Measurements from ENCODE around the gene PHF5A.
"Not testable (repeated sequence)": the region's sequence is repeated elsewhere in the genome, so short reads cannot be mapped to it uniquely, and the experiment has no call there.

The PHF5A gene

DNA sequence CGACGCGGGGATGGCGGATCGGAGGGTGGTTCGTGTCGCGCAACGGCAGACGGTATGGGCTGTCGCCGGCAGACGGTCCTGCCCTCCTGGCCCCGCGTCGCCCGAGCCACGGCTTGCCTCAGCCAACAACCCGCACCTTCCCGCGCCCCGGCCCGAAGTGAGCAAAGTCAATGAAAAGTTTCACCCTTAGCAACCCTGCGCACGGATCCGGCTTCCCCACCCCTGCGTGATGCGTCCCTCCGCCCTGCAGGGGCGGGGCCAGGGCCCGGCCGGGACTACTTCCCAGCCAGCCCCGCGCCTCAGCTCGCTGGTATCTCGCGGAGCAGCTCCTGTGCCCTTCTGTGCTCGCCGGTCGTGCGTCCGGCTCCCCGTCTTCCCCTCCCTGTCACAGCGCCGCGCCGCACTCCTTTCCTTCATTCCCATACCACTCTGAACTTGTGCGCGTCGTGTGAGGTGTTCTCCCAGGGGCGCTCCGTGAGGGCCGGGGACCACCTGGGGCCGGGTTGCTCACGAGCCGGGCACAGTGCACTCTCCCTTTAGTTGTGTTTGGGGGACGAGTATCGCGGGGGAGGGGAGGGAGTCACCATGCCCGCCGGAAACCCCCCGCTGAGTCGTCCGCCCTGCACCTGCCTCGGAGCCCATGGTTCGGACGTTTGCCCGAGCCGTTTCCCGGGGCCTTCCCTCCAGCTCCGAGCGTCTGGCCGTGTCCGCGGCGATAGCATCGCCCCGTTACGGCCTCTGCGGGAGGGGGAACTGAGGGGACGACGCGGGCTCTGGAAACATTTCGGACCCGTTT is 21.7 kb downstream of the PHF5A start, which contains the start of gene TOB2:
Gene TOB2, minus strand, starts transcription at position 163 of the 796 bp plus-strand sequence. CDS start 9,456 bp downstream, outside the sequence.
- DNase-seq (ENCODE audit: low read depth) = peak; percentile 92

DNA sequence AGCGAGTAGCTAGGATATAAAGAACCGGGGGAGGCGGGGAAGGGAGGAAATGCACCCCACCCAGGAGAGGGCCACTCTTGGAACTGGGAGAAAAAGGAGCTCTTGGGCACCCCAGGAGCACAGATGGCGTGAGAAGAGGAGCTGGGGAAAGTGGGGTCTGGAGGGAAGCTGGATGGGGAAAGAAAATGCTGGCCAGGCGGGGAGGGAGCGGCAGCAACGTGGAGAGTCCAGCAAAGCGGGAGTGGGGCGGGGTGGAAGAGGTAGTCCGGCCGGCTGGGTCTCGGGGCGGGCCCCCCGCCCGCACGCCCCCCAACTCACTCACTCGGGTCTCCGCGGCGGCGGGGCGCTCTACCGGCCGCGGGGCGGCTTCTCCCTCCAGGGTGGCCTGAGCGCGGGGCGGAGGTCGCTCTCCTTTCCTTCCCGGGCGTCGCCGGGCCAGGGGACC is 22.4 kb downstream of the PHF5A start:
- DNase-seq (ENCODE audit: low read depth) = peak; percentile 15

DNA sequence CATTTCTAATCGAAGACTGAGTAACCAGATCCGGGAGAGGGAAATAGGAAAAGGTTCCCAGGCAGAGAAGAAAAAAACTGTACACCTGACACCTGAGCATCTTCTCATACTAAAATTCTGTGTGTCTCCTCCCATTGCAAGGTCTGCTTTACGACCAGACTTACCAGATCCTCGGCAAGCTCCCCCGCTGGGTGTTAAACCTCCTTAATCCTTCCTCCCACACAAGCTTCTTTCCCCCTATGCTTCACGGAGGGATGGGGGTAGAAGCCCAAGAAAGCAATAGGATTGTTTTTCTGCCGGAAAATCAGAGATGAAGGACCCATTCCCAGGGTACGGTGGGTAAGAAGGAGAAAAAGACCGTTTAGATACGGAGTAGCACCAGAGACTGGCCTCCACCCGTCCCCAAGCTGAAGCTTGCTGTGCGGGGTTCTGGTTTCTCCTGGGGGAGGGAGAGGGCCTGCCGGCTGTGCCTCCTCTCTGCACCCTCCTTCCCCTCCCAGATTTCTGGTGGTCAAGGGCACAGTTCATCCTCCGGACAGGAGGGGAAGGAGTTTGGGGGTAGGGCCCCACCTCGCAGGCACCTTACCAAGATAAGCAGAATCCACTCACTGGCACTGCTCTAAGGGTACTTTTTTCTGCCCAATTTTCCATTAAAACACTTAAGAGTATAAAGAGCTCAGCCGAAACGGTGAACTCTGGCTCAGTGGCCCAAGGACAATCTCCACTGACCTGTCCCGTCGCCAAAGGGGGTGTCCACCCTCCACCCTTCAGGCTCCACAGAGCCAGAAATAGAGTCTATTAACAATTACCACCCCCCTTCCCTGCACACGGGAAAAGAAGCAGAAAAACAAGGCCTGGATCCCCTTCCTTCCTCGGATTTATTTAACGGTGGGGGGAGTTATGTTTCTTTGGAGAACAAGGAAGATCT is 23.1 kb downstream of the PHF5A start:
- DNase-seq (ENCODE audit: low read depth) = peak; percentile 23

DNA sequence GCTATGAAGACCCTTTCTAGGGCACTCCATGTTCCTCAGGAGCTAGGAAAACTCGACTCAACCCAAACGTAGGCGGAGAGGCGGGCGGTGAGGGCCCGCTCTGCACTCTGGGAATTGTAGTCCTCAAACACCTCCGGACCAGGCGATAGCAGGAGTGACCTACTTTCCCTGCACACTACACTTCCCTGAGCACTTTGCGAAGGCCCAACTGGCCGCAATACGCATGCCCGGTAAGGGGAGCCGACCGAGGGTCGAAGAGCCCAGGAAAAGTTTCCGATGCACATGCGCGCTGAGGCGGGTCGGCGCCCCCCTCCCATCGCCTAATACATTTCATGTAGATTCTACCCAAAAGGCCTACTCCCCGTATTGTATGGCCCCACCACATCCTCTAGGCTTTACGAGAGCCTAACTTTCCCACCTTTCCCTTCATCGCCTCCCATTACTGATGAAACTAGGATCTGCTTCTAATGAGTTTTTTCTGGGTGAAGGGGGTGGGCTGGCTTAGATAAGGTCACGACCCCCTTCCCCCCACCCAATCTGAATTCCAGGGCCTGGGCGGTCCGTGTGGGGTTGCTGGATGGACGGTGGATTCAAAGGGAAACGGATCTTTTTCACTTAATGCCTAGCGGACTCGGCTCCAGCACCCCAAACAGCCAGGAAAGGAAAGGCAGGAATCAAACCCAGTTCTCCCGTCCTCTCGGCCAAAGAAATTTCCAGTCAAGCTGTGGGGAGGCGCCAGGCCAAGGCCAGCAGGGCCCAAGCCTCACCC is 23.9 kb downstream of the PHF5A start:
- peak; percentile 96 for DNase-seq (ENCODE audit: low read depth)

DNA sequence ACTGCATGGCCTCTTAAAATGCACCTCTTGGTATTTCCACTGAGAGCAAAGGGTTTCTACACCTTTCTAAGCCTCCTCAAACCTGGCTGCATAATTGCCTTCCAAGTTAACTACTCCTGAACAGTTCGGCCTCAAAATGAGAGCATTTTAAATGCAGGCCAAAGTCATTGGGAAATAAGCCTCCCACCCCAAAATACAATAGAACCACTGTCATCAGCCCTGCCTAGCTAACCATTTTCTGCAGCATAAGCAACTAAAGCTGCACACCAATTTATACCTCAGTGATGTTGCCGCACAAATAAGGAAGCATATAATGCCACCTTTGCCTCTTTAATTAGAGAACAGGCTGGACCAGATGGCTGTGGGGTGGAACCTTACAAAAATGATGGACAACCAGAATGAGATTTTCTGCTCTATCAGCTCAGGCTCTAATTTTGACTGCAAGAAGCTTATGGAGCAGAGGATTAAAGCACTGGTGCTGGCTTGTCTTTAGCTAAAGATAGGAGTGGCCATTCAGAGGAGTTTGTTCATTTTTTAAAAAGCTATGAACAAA is 26.2 kb downstream of the PHF5A start:
- DNase-seq (ENCODE audit: low read depth) = no peak

DNA sequence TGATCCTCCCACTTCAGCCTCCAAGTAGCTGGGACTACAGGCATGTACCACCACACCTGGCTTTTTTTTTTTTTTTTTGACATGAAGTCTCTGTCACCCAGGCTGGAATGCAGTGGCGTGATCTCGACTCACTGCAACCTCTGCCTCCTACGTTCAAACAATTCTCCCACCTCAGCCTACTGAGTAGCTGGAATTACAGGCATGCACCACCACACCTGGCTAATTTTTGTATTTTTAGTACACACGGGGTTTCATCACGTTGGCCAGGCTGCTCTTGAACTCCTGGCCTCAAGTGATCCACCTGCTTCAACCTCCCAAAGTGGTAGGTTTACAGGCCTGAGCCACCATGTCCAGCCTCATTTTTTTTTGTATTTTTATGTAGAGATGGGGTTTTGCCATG is 28.0 kb downstream of the PHF5A start:
- DNase-seq (ENCODE audit: low read depth) = not testable (repeated sequence)

DNA sequence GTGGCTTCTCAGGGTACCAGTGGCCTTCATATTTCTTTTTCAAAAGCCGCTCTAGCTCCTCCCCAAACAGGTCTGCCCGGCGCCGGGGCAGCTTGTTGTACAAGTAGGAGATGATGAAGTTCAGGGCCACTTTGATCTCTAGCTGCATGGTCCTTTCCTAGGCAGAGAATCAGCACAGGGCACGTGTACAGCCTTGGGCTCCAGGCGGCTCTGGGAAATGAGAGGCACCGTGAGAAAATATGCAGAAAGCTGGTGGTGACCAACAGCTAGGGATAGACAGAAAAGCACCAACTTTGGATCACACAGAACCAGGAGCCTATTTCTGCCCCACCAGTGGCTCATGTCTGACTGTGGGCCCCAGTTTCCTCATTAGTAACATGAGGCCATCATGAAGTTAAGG is 31.3 kb downstream of the PHF5A start:
- DNase-seq (ENCODE audit: low read depth) = no peak

DNA sequence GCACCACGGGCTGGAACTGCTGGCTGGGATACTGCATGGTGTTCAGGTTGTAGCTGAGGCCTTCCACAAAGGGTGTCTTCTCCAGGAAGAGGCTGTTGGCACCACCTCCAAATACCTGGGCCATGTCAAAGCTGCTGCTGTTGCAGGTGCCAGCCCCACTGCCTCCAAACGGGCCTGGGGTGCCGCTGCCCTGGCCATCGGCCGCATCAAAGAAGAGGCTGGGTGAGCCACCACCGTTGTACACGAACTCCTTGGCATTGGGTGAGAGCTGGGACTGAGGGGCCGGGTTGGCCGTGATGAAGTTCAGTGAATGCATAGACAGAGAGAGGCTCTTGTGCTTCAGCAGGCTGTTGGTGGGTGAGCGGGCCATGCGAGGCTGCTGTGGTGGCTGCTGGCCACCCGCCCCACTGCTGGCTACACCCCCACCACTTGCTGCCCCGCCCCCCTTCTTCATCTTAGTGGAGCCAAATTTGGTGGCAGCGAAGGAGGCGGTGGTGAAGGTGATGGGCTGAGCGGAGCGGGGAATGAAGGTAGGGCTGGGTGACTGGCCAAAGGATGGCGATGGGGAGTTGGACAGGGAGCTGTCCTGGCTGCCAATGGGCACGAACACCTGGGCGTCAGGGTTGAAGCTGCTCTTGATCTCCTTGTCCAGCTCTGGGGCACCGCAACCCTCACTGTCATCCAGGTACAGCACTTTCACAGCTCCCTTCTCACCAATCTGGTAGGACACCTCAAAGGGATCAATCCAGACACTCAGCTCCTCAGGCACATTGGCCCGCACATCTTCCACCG is 32.0 kb downstream of the PHF5A start:
- DNase-seq (ENCODE audit: low read depth) = no peak

DNA sequence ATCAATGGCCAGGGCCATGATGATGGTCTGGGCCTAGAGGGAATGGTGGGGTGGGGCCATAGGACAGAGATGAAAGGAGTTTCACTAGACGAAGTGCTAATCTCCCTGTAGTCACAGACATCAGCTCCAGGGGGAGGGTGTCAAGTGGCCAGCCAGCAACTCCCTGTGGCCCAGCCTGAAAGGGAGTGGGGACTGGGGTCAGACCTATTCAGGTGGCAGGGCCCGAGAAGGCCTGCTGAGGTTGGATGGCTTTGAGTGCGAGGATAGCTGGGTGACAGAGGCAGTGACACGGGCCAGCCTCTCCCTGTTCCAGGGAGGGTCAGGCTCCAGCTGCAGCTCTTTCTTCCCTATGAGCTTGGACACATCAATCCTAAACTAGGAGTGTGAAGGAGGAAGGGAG is 32.9 kb downstream of the PHF5A start:
- DNase-seq (ENCODE audit: low read depth) = no peak

DNA sequence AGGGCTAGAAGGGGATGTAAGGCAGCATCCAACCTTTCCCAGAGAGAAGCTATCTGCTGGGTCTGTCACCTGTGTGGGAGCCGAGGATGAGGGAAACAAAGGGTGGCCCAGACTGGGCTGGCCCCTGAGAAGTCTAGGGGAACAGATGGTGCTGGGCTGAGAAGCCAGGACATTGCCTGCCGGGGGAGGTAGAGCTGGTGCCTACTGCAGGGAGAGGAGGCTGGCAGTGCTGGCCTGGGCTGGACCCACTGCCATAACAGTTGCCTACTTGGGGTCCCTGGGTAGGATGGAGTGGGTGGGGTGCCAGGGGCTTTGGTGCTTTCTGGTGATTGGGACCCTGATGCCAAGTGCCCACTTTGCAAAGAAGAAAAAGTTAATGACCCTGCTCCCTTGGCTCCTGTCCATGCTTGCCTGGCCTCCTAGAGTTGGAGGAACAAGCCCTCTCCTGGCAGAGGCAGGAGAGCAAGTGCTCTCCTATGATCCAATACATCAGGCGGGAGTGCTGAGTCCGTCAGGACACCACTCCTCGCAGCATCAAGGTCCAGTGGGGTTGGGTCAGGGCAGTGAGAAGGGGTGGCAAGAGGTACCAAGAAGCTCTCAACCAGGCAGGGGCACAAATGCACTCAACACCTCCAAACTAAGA is 34.0 kb downstream of the PHF5A start:
- DNase-seq (ENCODE audit: low read depth) = not testable (repeated sequence)

DNA sequence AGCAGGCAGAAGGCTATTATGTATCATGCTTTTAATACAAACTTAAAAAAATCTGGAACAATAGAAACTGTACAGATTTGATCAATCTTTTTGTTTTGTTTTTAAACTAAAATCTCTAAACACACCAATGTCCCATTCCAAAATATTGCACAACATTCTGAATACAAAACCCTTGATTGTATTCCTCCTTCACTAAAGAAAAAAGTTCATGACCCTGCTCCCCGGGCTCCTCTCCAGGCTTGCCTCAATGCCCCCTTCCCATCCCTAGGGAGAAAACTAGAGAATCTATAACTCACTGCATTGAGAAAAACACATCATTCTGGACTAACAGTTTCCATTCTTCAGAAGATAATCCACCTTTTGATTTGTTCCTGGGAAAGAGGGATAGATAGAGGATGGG is 35.0 kb downstream of the PHF5A start:
- not testable (repeated sequence) for DNase-seq (ENCODE audit: low read depth)

DNA sequence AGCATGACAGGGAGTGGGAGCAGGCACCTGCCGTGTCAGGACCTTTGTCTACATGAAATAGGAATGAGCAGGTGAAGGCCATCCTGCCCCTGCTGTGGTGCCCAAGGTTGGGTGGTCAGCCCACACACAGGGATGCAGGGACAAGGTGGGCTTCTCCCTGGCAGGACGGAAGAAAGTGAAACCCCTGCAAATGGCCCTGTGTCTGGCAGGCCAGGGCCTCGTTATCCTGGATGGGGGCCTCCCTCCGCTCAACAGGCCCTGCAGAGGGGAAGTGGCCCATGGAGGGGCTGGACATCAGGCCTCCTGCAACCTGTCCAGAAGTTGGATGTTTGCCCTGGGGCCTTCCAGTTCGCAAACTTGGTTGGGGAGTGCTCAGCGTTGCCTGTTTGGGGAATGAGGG is 36.8 kb downstream of the PHF5A start:
- no peak for DNase-seq (ENCODE audit: low read depth)

DNA sequence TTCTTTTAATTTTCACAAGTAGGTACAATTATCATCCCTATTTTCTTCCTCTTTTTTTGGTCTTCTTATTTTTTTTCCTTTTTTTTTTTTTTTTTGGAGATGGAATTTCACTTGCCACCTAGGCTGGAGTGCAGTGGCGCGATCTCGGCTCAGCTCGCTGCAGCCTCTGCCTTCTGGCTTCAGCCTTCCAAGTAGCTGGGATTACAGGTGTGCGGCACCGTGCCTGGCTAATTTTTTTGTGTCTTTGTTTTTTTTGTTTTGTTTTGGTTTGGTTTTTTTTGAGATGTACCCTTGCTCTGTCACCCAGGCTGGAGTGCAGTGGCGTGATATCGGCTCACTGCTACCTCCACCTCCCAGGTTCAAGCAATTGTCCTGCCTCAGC is 38.5 kb downstream of the PHF5A start:
- no peak for DNase-seq (ENCODE audit: low read depth)

DNA sequence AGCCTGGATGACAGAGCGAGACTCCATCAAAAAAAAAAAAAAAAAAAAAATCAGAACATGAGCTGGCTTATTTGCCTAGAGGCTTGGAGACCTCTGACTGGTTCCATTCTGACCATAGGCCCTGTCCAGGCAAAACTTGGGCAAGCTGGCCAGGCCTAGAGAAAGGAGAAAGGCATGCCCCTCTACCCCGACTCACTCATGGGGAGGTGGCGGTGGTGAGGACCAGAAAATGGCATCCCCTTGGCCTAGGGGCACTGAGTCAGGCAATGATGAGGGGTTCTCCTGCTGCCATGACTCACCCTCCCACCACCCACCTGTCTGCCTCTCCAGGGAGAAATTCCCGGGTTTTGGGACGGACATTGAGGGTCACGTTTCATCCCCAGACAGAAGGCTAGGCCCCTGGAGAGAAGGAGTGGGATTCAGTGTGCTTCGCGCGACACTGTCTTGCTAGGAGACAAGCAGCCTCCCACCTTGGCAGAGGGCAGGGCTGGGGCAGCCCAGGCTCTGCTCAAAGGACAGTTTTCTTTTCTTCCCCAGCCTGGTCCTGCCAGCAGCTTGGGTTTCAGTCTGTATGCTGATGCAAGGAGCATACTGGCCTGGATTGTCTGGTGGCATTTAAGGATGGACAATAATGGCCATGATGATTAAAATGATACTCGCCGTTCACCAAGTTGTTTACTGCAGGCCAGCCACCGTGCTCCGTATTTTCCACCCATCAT is 39.1 kb downstream of the PHF5A start:
- peak; percentile 15 for DNase-seq (ENCODE audit: low read depth)

DNA sequence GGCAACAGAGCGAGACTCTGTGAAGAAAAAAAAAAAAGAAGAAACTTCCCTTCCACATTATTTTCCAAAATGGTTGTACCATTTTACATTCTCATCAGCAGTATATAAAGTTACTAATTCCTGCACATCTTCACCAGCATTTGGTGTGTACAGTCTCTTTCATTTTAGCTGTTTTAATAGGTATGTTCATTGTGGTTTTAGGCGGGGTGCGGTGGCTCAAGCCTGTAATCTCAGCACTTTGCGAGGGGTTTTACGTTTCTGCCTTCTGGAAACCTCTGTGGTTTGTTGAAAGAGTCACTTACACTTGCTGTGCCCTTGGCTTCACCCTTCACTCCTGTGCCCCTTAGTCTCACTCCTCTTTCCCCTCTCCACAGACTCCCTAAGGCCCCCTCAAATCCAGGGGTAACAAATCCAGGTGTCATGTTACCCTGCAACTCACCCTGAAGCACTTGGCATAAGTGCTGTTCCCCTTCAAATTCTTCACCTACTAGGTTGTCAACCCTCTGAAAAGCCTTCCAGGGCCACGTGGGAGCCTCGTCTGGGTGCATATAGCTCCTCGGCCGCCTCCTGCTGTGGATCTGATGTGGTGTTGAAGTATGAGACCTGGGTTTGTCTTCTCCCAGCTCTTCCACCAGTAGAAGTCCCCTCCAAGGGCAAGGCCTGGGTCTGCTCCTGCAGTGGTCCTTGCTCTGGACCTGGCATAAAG is 42.7 kb downstream of the PHF5A start:
- DNase-seq (ENCODE audit: low read depth) = no peak

DNA sequence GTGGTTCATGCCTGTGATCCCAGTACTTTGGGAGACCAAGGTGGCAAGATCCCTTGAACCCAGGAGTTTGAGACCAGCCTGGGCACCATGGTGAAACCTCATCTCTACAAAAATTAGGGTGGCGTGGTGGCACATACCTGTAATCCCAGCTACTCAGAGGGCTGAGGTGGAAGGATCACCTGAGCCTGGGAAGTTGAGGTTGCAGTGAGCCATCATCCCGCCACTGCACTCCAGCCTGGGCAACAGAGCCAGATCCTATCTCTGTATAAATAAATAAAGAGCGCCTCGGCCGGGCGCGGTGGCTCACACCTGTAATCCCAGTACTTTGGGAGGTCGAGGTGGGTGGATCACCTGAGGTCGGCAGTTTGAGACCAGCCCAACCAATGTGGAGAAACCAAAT is 49.8 kb downstream of the PHF5A start:
- no peak for DNase-seq (ENCODE audit: low read depth)

DNA sequence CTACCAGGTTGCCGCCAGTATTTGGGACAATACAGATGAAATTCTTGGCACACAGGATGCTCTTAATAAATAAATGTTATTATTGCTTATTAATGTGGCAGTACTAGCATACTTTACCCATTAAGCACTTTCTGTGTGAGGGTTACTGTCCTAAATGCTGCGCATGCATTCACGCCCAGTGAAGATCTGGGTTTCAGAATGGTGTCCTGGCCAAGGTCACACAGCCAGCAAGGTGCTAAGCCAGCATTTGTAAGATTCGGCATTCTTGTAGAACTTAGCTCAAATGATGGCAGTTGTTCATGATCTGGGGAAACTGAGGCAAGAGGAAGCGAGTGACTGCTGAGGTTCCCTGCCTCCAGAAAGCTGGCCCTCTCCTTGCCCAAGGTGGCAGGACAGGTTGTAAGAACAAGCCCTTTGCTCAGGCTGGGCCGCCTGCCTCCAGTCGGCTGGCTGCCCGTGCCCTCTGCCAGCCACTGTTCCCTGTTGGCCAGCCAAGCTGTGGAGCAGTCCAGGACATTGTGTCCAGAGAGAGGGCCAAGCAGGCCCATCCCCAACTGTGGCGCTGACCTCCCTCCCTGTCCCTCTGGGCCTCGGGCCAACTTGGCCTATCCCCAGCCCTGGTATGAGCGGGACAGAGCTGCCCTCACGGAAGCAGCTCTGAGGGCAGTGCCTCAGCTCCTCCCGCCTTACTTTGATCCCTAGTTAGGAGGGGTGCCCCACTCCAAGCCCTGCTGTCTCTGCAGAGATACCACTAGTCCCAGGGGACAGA is 50.7 kb downstream of the PHF5A start:
- DNase-seq (ENCODE audit: low read depth) = peak; percentile 45

DNA sequence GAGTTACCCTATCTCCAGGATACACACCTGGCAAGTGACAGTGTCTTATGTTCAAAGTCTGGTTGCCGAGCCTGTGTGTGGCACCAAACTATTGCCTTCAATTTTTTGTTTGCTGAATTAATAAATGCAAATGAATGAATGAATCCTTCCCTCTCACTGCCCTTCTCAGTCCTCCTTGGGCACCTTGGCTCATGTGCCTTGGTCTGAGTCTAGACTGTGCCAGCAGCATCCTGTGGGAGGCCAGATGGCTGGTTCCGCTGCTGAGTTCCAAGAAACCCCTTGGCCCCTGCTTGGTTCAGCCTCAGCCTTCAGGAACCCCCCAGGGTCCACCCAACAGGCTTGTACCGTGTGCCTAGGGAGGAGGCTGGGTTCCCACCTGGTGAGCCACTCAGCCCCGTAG is 52.9 kb downstream of the PHF5A start:
- DNase-seq (ENCODE audit: low read depth) = no peak

All from EH (cell line).